Adrenal gland (tissue), 12 donors: ENCODE results near the gene PATJ. TPM values are rescaled to one million over a fixed set of nuclear protein-coding genes. Genes with fewer than 3 reads are reported as not detected.
"Not testable (repeated sequence)": the region's sequence is repeated elsewhere in the genome, so short reads cannot be mapped to it uniquely, and the experiment has no call there.

Source experiments
- DNase-seq, 7 donors: peaks; one replicate each; pipeline ENCODE4 v3.0.0-alpha.2; 2019 to 2020
- H3K27ac ChIP-seq, 5 donors: fragments of 200-600 bp; sonication (generic) in 4 of 5; 1 replicate in 3 of 5; 2 replicates in 2 of 5; pipeline versions ENCODE4 v1.5.1 to v1.8.0; 2016 to 2020; ENCODE audit warnings: mild to moderate bottlenecking in 1 of 5
- H3K27me3 ChIP-seq: fragments of 200-600 bp; 2 replicates; pipeline ENCODE4 v1.8.0; 2021
- H3K36me3 ChIP-seq, 2 donors: fragments of 200-600 bp; replicated peaks in 1 of 2; 1 replicate in 1 of 2; 2 replicates in 1 of 2; pipeline versions ENCODE4 v1.5.1 to v1.8.0; 2018 to 2022
- H3K4me1 ChIP-seq, 2 donors: fragments of 200-600 bp; replicated peaks in 1 of 2; 1 replicate in 1 of 2; 2 replicates in 1 of 2; pipeline versions ENCODE4 v1.5.1 to v1.8.0; 2018 to 2021
- H3K4me3 ChIP-seq, 4 donors: fragments of 200-600 bp; sonication (generic) in 3 of 4; one replicate each; pipeline ENCODE4 v1.5.1; 2016 to 2018
- H3K9me3 ChIP-seq, 3 donors: fragments of 200-600 bp; sonication (generic) in 1 of 3; replicated peaks in 1 of 3; 1 replicate in 2 of 3; 2 replicates in 1 of 3; pipeline versions ENCODE4 v1.5.1 to v1.8.0; 2016 to 2021
- POLR2A ChIP-seq, 2 donors: fragments of 450-650 bp; IDR thresholded peaks; one replicate each; pipeline ENCODE4 v1.6.1; 2017; ENCODE audit warnings: antibody characterized with exemption in 2 of 2, mild to moderate bottlenecking in 2 of 2, moderate library complexity in 1 of 2
- WGBS, 4 donors: extraction: QIAGEN DNeasy Blood & Tissue Kit in 2 of 4; methylation state at CpG; one replicate each; pipeline versions ENCODE4 v1.1.5 to v1.1.7; 2013 to 2017; 5-methylcytosine and 5-hydroxymethylcytosine counted together
- intact Hi-C, 2 donors: fragments of 100-400 bp; cut with DNase I; formaldehyde crosslinking; loops; one replicate each; pipeline versions ENCODE4 v1.14.1 to v1.15.0; 2022 to 2023
- polyA plus RNA-seq, 3 donors: library from polyadenylated mRNA; stranded (reverse); fragments of 200-250 nt in 2 of 3; fragments of 350-450 nt in 1 of 3; fragmentation: Illumina TruSeq in 1 of 3; extraction: RNeasy Lipid Tissue Mini Kit (QIAGEN cat#74804) in 1 of 3; gene quantifications; one replicate each; pipeline ENCODE4 v1.2.3, GENCODE V29; 2013 to 2014
- total RNA-seq, 9 donors: library from RNA; depleted of rRNA in 4 of 9; stranded (reverse); fragments of >200 nt in 4 of 9; fragments of 120-200 nt in 1 of 9; fragmentation: NEBNext Ultra II Directional in 1 of 9; extraction: Animal tissue kit (Norgen Biotek cat#: 25700) in 1 of 9; gene quantifications; one replicate each; pipeline versions ENCODE4 v1.1.0 to v1.2.4, GENCODE V29; 2013 to 2023
- TF ChIP-seq, protein P1 (sequence below), 6 experiments: fragments of 450-650 bp in 4 of 6; fragments of 200-600 bp in 2 of 6; sonication (generic) in 1 of 6; IDR thresholded peaks; 1 replicate in 5 of 6; 2 replicates in 1 of 6; pipeline versions ENCODE4 v1.5.1 to v1.8.0; 2016 to 2021; ENCODE audit warnings: antibody characterized with exemption in 6 of 6, mild to moderate bottlenecking in 2 of 6, moderate library complexity in 1 of 6
- donor health status: healthy with polysubstance abuse.
- donor health status: Bipolar disorder and iron deficiency.
- donor health status: DM: yes; HTN: yes; CAD: no.
- donor health status: DM: no; HTN: no; CAD: no.
- donor health status: DM: no; HTN: no; CAD: no.
- donor health status: DM: yes; HTN: yes; CAD: no.

PATJ gene
- total and polyA plus RNA-seq, 12 donors, result 6.8 to 36.6 (median 23.4) TPM

DNA sequence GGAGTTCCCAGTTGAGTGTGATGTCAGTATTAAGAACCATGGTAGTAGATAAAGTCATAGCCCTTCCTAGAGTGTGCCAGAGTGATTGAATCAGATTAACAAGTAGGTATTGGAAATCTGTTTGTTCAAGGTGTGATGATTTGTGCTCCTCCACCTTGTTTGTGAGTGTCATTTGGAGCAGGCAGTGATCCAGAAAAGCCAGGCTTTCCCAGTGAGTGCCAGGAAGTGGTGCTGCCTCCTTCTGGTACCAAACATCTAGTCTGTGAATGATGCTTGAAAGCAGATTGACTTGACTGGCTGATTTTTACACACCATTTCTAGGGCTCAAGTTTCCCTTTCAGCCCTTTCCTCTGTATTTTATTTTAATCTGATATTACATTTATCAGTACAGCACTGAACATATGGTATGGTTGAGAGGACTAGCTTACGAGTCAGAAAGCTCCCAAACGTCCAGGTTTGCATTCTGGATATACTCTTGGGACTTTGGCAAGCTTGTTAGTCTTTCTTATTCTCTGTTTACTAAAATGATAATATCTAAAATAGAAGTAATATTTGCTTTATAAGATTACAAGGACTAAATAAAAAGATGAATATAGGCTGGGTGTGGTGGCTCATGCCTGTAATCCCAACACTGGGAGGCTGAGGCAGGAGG, 100.7 kb downstream of the PATJ start:
- TF ChIP-seq, protein P1, sequence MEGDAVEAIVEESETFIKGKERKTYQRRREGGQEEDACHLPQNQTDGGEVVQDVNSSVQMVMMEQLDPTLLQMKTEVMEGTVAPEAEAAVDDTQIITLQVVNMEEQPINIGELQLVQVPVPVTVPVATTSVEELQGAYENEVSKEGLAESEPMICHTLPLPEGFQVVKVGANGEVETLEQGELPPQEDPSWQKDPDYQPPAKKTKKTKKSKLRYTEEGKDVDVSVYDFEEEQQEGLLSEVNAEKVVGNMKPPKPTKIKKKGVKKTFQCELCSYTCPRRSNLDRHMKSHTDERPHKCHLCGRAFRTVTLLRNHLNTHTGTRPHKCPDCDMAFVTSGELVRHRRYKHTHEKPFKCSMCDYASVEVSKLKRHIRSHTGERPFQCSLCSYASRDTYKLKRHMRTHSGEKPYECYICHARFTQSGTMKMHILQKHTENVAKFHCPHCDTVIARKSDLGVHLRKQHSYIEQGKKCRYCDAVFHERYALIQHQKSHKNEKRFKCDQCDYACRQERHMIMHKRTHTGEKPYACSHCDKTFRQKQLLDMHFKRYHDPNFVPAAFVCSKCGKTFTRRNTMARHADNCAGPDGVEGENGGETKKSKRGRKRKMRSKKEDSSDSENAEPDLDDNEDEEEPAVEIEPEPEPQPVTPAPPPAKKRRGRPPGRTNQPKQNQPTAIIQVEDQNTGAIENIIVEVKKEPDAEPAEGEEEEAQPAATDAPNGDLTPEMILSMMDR (IDR thresholded peaks at IDR 0.05), result peak in 1 of 6 experiments; percentile 21
- TF ChIP-seq POLR2A (IDR thresholded peaks at IDR 0.05), result no peak
- Histone ChIP-seq H3K36me3 (no peaks in the 10 kb centered on the region), H3K9me3 (no peaks in the 10 kb centered on the region), H3K27ac (no peak overlapping the region), H3K4me3 (no peak overlapping the region), H3K4me1 (peaks cover 0 to 14% of the 10 kb centered on the region in 2 donors), H3K27me3 (no peaks in the 10 kb centered on the region)
- peak in 3 of 7 donors; percentile 4 to 62 (median 21) for DNase-seq
- intact Hi-C loops, result loop anchor here in 1 of 2 donors (10.0 kb wide), 1 partner anchor 798 kb away; no protein-coding TSS in a partner anchor
- WGBS, 4 donors, result 88% methylated on average over 2 of the region's 2 CpGs

GRCh38 chr1:61844006-61844405, 101.7 kb downstream of the PATJ start:
- intact Hi-C loops, result loop anchor here in 1 of 2 donors (10.0 kb wide), 1 partner anchor 799 kb away; no protein-coding TSS in a partner anchor
- WGBS, 4 donors, result 87 to 100% (median 97%) methylated on average over 1 of the region's 1 CpG
- H3K4me3 ChIP-seq, result no peak overlapping the region

DNA sequence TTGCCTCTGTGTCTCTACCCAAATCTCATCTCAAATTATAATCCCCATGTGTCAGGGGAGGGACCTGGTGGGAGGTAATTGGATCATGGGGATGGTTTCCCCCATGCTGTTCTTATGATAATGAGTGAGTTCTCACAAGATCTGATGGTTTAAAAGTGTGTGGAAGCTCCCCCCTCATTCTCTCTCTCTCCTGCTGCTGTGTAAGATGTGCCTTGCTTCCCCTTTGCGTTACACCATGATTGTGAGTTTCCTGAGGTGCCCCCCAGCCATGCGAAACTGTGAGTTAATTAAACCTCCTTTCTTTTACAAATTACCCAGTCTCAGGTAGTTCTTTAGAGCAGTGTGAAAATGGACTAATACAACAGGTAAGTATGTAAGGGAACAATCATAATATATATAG, 102.4 kb downstream of the PATJ start:
- not testable (repeated sequence) for H3K4me1 ChIP-seq, H3K9me3 ChIP-seq, H3K27me3 ChIP-seq, H3K36me3 ChIP-seq, DNase-seq, H3K4me3 ChIP-seq, H3K27ac ChIP-seq
- intact Hi-C loops, result loop anchor here in 1 of 2 donors (10.0 kb wide), 1 partner anchor 800 kb away; no protein-coding TSS in a partner anchor
- 88 to 95% (median 92%) methylated on average over 2 of the region's 2 CpGs for WGBS, 4 donors

More at GRCh38 chr1:61844006-61844405, 101.7 kb downstream of the PATJ start:
- H3K27me3 ChIP-seq, result no peaks in the 10 kb centered on the region
- no peak overlapping the region for H3K27ac ChIP-seq
- TF ChIP-seq, protein P1 (IDR thresholded peaks at IDR 0.05), result no peak
- TF ChIP-seq POLR2A (IDR thresholded peaks at IDR 0.05), result no peak
- H3K4me1 ChIP-seq, result peaks cover 0 to 13% of the 10 kb centered on the region in 2 donors
- no peaks in the 10 kb centered on the region for H3K36me3 ChIP-seq
- DNase-seq, result no peak
- no peaks in the 10 kb centered on the region for H3K9me3 ChIP-seq

DNA sequence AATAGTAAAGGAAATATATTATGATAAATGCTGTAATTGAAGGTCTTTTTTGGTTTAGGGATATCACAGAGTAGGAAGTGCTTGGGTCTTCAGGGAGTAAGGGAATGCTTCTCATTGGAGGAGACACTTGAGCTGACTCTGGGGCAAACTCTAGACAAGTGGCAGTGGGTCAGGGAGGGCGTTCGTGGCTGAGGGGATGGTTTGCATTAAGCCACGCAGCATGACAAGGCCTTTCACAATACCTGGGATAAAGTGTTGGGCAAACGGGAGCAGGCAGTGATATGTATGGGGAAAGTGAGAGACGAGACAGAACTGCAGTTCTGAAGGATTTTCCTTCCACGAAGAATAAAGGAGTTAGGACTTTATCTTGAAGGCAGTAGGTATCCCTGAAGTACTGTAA, 109.0 kb downstream of the PATJ start:
- H3K4me1 ChIP-seq, result no peaks in the 10 kb centered on the region
- TF ChIP-seq, protein P1 (IDR thresholded peaks at IDR 0.05), result no peak
- no peak for TF ChIP-seq POLR2A (IDR thresholded peaks at IDR 0.05)

More for the DNA sequence above, 109.0 kb downstream of the PATJ start:
- 69 to 86% (median 75%) methylated on average over 6 of the region's 6 CpGs for WGBS, 4 donors
- Histone ChIP-seq H3K27me3 (no peaks in the 10 kb centered on the region), H3K9me3 (no peaks in the 10 kb centered on the region), H3K4me3 (no peak overlapping the region), H3K27ac (no peak overlapping the region), H3K36me3 (no peaks in the 10 kb centered on the region)
- peak in 1 of 7 donors; percentile 9 for DNase-seq
- intact Hi-C loops, result loop anchor here in 1 of 2 donors (5.0 kb wide), 1 partner anchor 209 kb away; no protein-coding TSS in a partner anchor
